A549 (cell line): ENCODE data around the gene PRR29. TPM values are rescaled to one million over a fixed set of nuclear protein-coding genes. Genes with fewer than 3 reads are reported as not detected.

ENCODE experiments used
- ATAC-seq, 2 experiments: fragments of 200-7000 bp in 1 of 2; fragments of >200 bp in 1 of 2; cut with Nextera tagmentation in 1 of 2; cut with Tn5 transposase in 1 of 2; 3 replicates each; pipeline versions ENCODE4 v1.8.0 to v1.9.1; 2018 to 2020; ENCODE audit warnings: mild to moderate bottlenecking in 1 of 2, moderate library complexity in 1 of 2
- CTCF ChIA-PET: fragments of 300-600 bp; sonication (Branson Sonifier 250); formaldehyde crosslinking; extraction: SDS; loops from one replicate; lab custom pipeline; 2021; ENCODE audit warnings: antibody characterized with exemption, inconsistent platforms; lab: Yijun Ruan, JAX
- POLR2A ChIA-PET: fragments of 350-600 bp; formaldehyde crosslinking; extraction: SDS; loops from one replicate; lab custom pipeline; 2021; ENCODE audit warnings: antibody characterized with exemption, inconsistent platforms; lab: Yijun Ruan, JAX
- DNase-seq, 2 experiments: peaks; one replicate each; pipeline versions ENCODE4 v3.0.0 to v3.0.0-alpha.2; 2011 to 2016; ENCODE audit warnings: low read depth in 1 of 2, low spot score in 1 of 2
- FAIRE-seq: peaks from 2 replicates; lab custom pipeline; 2011; peaks lifted over from hg19 to GRCh38; lab: Jason Lieb, UNC
- H3K27ac ChIP-seq, 2 experiments: fragments of >200 bp; sonication (Bioruptor Twin); formaldehyde crosslinking; 3 replicates each; pipeline ENCODE4 v1.5.1; 2016 to 2017
- H3K4me1 ChIP-seq: fragments of >200 bp; sonication (Bioruptor Twin); formaldehyde crosslinking; 3 replicates; pipeline ENCODE4 v1.6.1; 2016
- H3K4me2 ChIP-seq: fragments of >200 bp; sonication (Bioruptor Twin); formaldehyde crosslinking; 3 replicates; pipeline ENCODE4 v1.6.1; 2016
- H3K4me3 ChIP-seq: fragments of >200 bp; sonication (Bioruptor Twin); formaldehyde crosslinking; 3 replicates; pipeline ENCODE4 v1.5.1; 2016
- H3K9me3 ChIP-seq: fragments of >200 bp; sonication (Bioruptor Twin); formaldehyde crosslinking; 3 replicates; pipeline ENCODE4 v1.6.1; 2016
- CBX2 ChIP-seq: fragments of 200-600 bp; sonication (generic); IDR thresholded peaks from 2 replicates; pipeline ENCODE4 v1.6.1; 2016; ENCODE audit warnings: low read depth, mild to moderate bottlenecking, borderline replicate concordance
- CTCF ChIP-seq: fragments of >200 bp; sonication (Bioruptor Twin); formaldehyde crosslinking; IDR thresholded peaks from 3 replicates; pipeline ENCODE4 v1.5.1; 2016
- ELK1 ChIP-seq: fragments of 150-350 bp; IDR thresholded peaks from 2 replicates; pipeline ENCODE4 v1.6.1; 2014; ENCODE audit warnings: low read depth, mild to moderate bottlenecking, low read length
- EP300 ChIP-seq, 2 experiments: fragments of >200 bp; sonication (Bioruptor Twin); formaldehyde crosslinking; IDR thresholded peaks; 2 replicates in 1 of 2; 3 replicates in 1 of 2; pipeline ENCODE4 v1.6.1; 2016 to 2017
- FOSB ChIP-seq: fragments of 250-450 bp; sonication (Bioruptor Pico); IDR thresholded peaks from 2 replicates; pipeline ENCODE4 v1.5.0; 2020; ENCODE audit warnings: mild to moderate bottlenecking, moderate library complexity
- FOXS1 ChIP-seq: fragments of 250-450 bp; sonication (Bioruptor Pico); IDR thresholded peaks from 2 replicates; pipeline ENCODE4 v1.5.0; 2020; ENCODE audit warnings: mild to moderate bottlenecking, moderate library complexity
- GATA3 ChIP-seq: IDR thresholded peaks from 2 replicates; pipeline ENCODE4 v1.6.1; 2012; ENCODE audit warnings: borderline replicate concordance
- HEYL ChIP-seq: fragments of 250-450 bp; sonication (Bioruptor Pico); IDR thresholded peaks from 2 replicates; pipeline ENCODE4 v1.8.0; 2021; ENCODE audit warnings: mild to moderate bottlenecking, moderate library complexity
- HOXA7 ChIP-seq: fragments of 250-450 bp; sonication (Bioruptor Pico); IDR thresholded peaks from 2 replicates; pipeline ENCODE4 v1.5.0; 2020; ENCODE audit warnings: mild to moderate bottlenecking, moderate library complexity
- JUN ChIP-seq, 2 experiments: fragments of >200 bp; sonication (Bioruptor Twin); formaldehyde crosslinking; IDR thresholded peaks; 2 replicates in 1 of 2; 3 replicates in 1 of 2; pipeline ENCODE4 v1.6.1; 2016 to 2017
- JUNB ChIP-seq: fragments of >200 bp; sonication (Bioruptor Twin); formaldehyde crosslinking; IDR thresholded peaks from 2 replicates; pipeline ENCODE4 v1.6.1; 2016
- KDM1A ChIP-seq: fragments of 200-600 bp; sonication (generic); IDR thresholded peaks from 2 replicates; pipeline ENCODE4 v1.6.1; 2016; ENCODE audit warnings: low read depth, mild to moderate bottlenecking
- KDM5A ChIP-seq: fragments of 200-600 bp; sonication (generic); IDR thresholded peaks from 2 replicates; pipeline ENCODE4 v1.6.1; 2016; ENCODE audit warnings: antibody characterized with exemption, mild to moderate bottlenecking
- MAX ChIP-seq: IDR thresholded peaks from 2 replicates; pipeline ENCODE4 v1.6.1; 2012
- MAZ ChIP-seq: fragments of 150-350 bp; IDR thresholded peaks from 2 replicates; pipeline ENCODE4 v1.6.1; 2014; ENCODE audit warnings: antibody characterized with exemption, low read depth, low read length, borderline replicate concordance
- MYC ChIP-seq: IDR thresholded peaks from 2 replicates; pipeline ENCODE4 v1.6.1; 2012; ENCODE audit warnings: mild to moderate bottlenecking, inconsistent platforms, low read length, improper control_type of control experiment, borderline replicate concordance
- PBX3 ChIP-seq: IDR thresholded peaks from 2 replicates; pipeline ENCODE4 v1.6.1; 2012
- PHF8 ChIP-seq: fragments of 200-600 bp; sonication (generic); IDR thresholded peaks from 2 replicates; pipeline ENCODE4 v1.6.1; 2016; ENCODE audit warnings: low read depth, mild to moderate bottlenecking, antibody characterized with exemption, moderate library complexity, borderline replicate concordance
- POLR2A ChIP-seq: IDR thresholded peaks from 2 replicates; pipeline ENCODE4 v1.6.1; 2012; ENCODE audit warnings: mild to moderate bottlenecking, low read length
- RAD21 ChIP-seq, 2 experiments: fragments of >200 bp in 1 of 2; sonication (Bioruptor Twin) in 1 of 2; formaldehyde crosslinking in 1 of 2; IDR thresholded peaks in 1 of 2; conservative IDR thresholded peaks in 1 of 2; 2 replicates in 1 of 2; 3 replicates in 1 of 2; pipeline ENCODE4 v1.6.1; 2012 to 2018; ENCODE audit warnings: inconsistent platforms in 1 of 2
- RFX5 ChIP-seq: fragments of 450-650 bp; IDR thresholded peaks from 2 replicates; pipeline ENCODE4 v1.7.1; 2014; ENCODE audit warnings: antibody characterized with exemption, mild to moderate bottlenecking, moderate library complexity
- SREBF2 ChIP-seq: fragments of 450-650 bp; IDR thresholded peaks from 2 replicates; pipeline ENCODE4 v1.6.1; 2014; ENCODE audit warnings: mild to moderate bottlenecking, moderate library complexity
- TP53 ChIP-seq: fragments of 250-450 bp; sonication (Bioruptor Pico); IDR thresholded peaks from 2 replicates; pipeline ENCODE4 v1.5.0; 2021; ENCODE audit warnings: mild to moderate bottlenecking, moderate library complexity
- USF2 ChIP-seq: fragments of 450-650 bp; IDR thresholded peaks from 2 replicates; pipeline ENCODE4 v1.6.1; 2014; ENCODE audit warnings: antibody characterized with exemption
- ZSCAN20 ChIP-seq: fragments of 250-450 bp; sonication (Bioruptor Pico); IDR thresholded peaks from 2 replicates; pipeline ENCODE4 v1.8.0; 2022; ENCODE audit warnings: mild to moderate bottlenecking, moderate library complexity
- WGBS: methylation state at CpG from one replicate; pipeline ENCODE4 v1.1.6; 2017; ENCODE audit errors: missing lambda C conversion rate; 5-methylcytosine and 5-hydroxymethylcytosine counted together
- polyA plus RNA-seq, 4 experiments: library from polyadenylated mRNA; depleted of rRNA in 3 of 4; stranded (reverse); fragments of >200 nt; fragmentation: RNase III in 1 of 4; extraction: RNeasy Plus Mini Kit Qiagen cat#74134 plus additional on column Dnase treatment in 1 of 4; gene quantifications; 2 replicates in 3 of 4; 3 replicates in 1 of 4; pipeline ENCODE4 v1.2.3, GENCODE V29; 2011 to 2017

PRR29 gene
- polyA plus RNA-seq, 2 of the 4 experiments (the other 2 are of a cell fraction) = 0.44 to 0.67 TPM

GRCh38 chr17:64007838-64008282, 9.7 kb downstream of the PRR29 start:
- ATAC-seq (no peak), FAIRE-seq (no peak)
- peak overlapping the region in 1 of 2 experiments; percentile 17; a peak in 1 of 6 replicates for H3K27ac ChIP-seq

GRCh38 chr17:64008346-64008745, 10.2 kb downstream of the PRR29 start:
- H3K9me3 ChIP-seq = no peaks in the 10 kb centered on the region
- ChIA-PET POLR2A (no interaction called here), CTCF (interaction anchor here (1.1 to 10.0 kb wide), 3 partner anchors 18 to 133 kb away, joined by 3 to 107 read pairs (median 3); no protein-coding TSS in a partner anchor)
- peaks cover 28% of the 10 kb centered on the region for H3K4me1 ChIP-seq
- FAIRE-seq (no peak), ATAC-seq (no peak), DNase-seq (no peak)
- H3K4me3 ChIP-seq = no peak overlapping the region
- 80% methylated on average over 5 of the region's 5 CpGs for WGBS
- H3K27ac ChIP-seq = peak overlapping the region in 1 of 2 experiments; percentile 5; a peak in 1 of 6 replicates
- H3K4me2 ChIP-seq = no peak overlapping the region
- TF ChIP-seq ELK1 (no peak), FOSB (no peak), SREBF2 (no peak), PBX3 (no peak), TP53 (CRISPR knock-in tag) (no peak)

More at GRCh38 chr17:64007838-64008282, 9.7 kb downstream of the PRR29 start:
- TF ChIP-seq GATA3 (no peak), ZSCAN20 (no peak), HOXA7 (CRISPR knock-in tag) (no peak), KDM1A (no peak), PHF8 (no peak), MAZ (no peak)
- ChIA-PET CTCF (interaction anchor here (1.0 to 10.0 kb wide), 5 partner anchors 13 to 61 kb away, joined by 3 to 107 read pairs (median 4); partner anchors contain the start of gene ICAM2), POLR2A (no interaction called here)
- no peak overlapping the region for H3K4me2 ChIP-seq
- 69% methylated on average over 5 of the region's 5 CpGs for WGBS
- peaks cover 28% of the 10 kb centered on the region for H3K4me1 ChIP-seq
- no peaks in the 10 kb centered on the region for H3K9me3 ChIP-seq
- no peak for DNase-seq
- no peak overlapping the region for H3K4me3 ChIP-seq

- no peaks in the 10 kb centered on the region for H3K9me3 ChIP-seq
- ATAC-seq = no peak
- TF ChIP-seq POLR2A = no peak
- no peak for TF ChIP-seq HEYL (CRISPR knock-in tag)
- no peak for TF ChIP-seq FOXS1 (CRISPR knock-in tag)
- no peak for TF ChIP-seq MYC
- no peak for TF ChIP-seq MAX
- TF ChIP-seq CBX2 = no peak
- no peak for TF ChIP-seq KDM5A
- TF ChIP-seq EP300 (IDR thresholded peaks at IDR 0.05) = no peak
- no peak for TF ChIP-seq JUN (IDR thresholded peaks at IDR 0.05)
- TF ChIP-seq HOXA7 (CRISPR knock-in tag) = no peak
- no peak for TF ChIP-seq JUNB
- no peak for TF ChIP-seq USF2
- no peak for TF ChIP-seq CTCF
- no peak for TF ChIP-seq RAD21 (conservative IDR thresholded peaks at IDR 0.05 in 1 of 2, IDR thresholded peaks at IDR 0.05 in 1 of 2)
- TF ChIP-seq RFX5 = no peak
- TF ChIP-seq, all 56 proteins: peak for 0
- 71% methylated on average over 4 of the region's 4 CpGs for WGBS
- POLR2A ChIA-PET = no interaction called here
- no peak overlapping the region for H3K4me3 ChIP-seq
- FAIRE-seq = no peak
- no peak for DNase-seq
- H3K27ac ChIP-seq = peak overlapping the region in 1 of 2 experiments; percentile 5; a peak in 2 of 6 replicates
- CTCF ChIA-PET = interaction anchor here (1.1 to 10.0 kb wide), 3 partner anchors 18 to 132 kb away, joined by 3 to 107 read pairs (median 3); no protein-coding TSS in a partner anchor
- peaks cover 28% of the 10 kb centered on the region for H3K4me1 ChIP-seq
- H3K4me2 ChIP-seq = no peak overlapping the region
Observed at GRCh38 chr17:64008830-64009229, 10.7 kb downstream of the PRR29 start.
